ENCODE measurements around the gene KPNA2. TPM values are rescaled to one million over a fixed set of nuclear protein-coding genes. Genes with fewer than 3 reads are reported as not detected.

Gene KPNA2
- total and polyA plus RNA-seq, 2 of the 8 experiments (the other 6 are each of a cell fraction or from before 2014, with no cell fraction given) = 413 to 612 TPM

DNA sequence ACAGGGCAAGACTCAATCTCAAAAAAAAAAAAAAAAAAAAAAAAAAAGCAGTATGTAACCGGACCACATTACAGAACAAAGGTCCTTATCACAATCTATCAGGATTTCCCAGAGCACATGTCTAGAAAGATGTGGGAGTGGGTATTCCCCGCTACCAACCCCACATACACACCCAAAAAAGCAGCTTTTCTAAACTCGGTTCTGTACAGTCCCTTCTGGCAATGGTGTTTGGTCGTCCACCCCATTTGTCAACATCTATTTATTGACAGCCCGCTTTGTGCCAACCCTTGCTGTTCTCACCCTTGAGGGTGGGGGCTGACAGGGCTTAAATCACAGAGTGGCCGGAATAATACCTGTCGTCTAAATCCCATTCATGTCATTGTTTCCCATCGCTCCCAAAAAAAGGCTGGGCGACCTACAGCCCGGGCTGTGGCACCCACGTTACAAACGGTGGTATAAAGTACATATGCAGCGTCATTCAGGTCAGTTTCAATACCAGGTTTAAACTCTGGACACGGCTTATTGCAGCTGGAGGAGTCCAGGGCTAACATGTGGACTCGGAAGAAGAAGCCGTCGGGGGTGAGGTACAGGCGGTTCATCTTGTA, 42.9 kb upstream of the KPNA2 start:
- Histone ChIP-seq H3K27ac (ENCODE audit: low read depth, low read length) (peak overlapping the region; percentile 66; the same call in 1 of the 2 replicates), H4K5ac (ENCODE audit: insufficient read length, low read depth, low read length) (no peak overlapping the region), H4K91ac (replicated peaks; ENCODE audit: insufficient read length, low read length) (no peak overlapping the region), H3K79me1 (ENCODE audit: low read depth, low read length) (no peaks in the 10 kb centered on the region), H2AFZ (ENCODE audit: low read length) (peak overlapping the region; percentile 90), H3K4me1 (replicated peaks in 1 of 4; ENCODE audit: control insufficient read depth in 3 of 4, insufficient read depth in 4 of 4, low read length in 3 of 4) (peaks cover 0 to 13% (median 7%) of the 10 kb centered on the region in 4 experiments; a peak in 4 of 7 replicates), H4K8ac (ENCODE audit: extremely low read depth, insufficient read depth, low read length) (peak overlapping the region; percentile 95), H2AK5ac (ENCODE audit: low read depth, low read length) (no peak overlapping the region), H3K4ac (replicated peaks; ENCODE audit: insufficient read length, low read depth, low read length) (no peak overlapping the region), H3K9ac (replicated peaks in 1 of 4; ENCODE audit: extremely low read depth in 1 of 4, low read depth in 3 of 4, low read length in 3 of 4) (peak overlapping the region; percentile 72 to 81 (median 76)), H3K23me2 (ENCODE audit: low read depth, low read length) (peaks cover 9% of the 10 kb centered on the region; the same call in 1 of the 2 replicates), H2BK120ac (replicated peaks; ENCODE audit: low read depth, low read length) (no peak overlapping the region), H3K4me2 (ENCODE audit: insufficient read depth in 1 of 2, low read depth in 2 of 2, low read length in 2 of 2) (peak overlapping the region; percentile 83 to 92), H3K4me3 (ENCODE audit: extremely low read depth in 1 of 4, insufficient read depth in 2 of 4, low read depth in 3 of 4, low read length in 4 of 4) (peak overlapping the region; percentile 84 to 95 (median 86)), H3K56ac (replicated peaks; ENCODE audit: insufficient read length, low read depth, low read length) (no peak overlapping the region), H2BK20ac (ENCODE audit: low read length) (no peak overlapping the region), H4K20me1 (replicated peaks in 1 of 2; ENCODE audit: control insufficient read depth in 1 of 2, insufficient read depth in 2 of 2, low read length in 2 of 2) (no peaks in the 10 kb centered on the region), H3K14ac (ENCODE audit: insufficient read length) (no peak overlapping the region), H3K27me3 (replicated peaks in 1 of 4; ENCODE audit: control insufficient read depth in 3 of 4, extremely low read depth in 1 of 4, insufficient read depth in 3 of 4, low read length in 3 of 4) (peaks cover 0 to 21% (median 10%) of the 10 kb centered on the region in 4 experiments; a peak in 6 of 7 replicates), H3K79me2 (ENCODE audit: control insufficient read depth in 1 of 2, insufficient read depth in 2 of 2, low read length in 2 of 2) (no peaks in the 10 kb centered on the region), H3K18ac (ENCODE audit: extremely low read depth, low read length) (peak overlapping the region; percentile 91), H3K36me3 (ENCODE audit: control insufficient read depth in 2 of 4, insufficient read depth in 4 of 4, low read length in 3 of 4) (no peaks in the 10 kb centered on the region), H3K23ac (ENCODE audit: insufficient read length) (no peak overlapping the region), H3K9me3 (ENCODE audit: insufficient read depth in 2 of 2, low read depth in 1 of 2, low read length in 1 of 2) (no peaks in the 10 kb centered on the region), H2BK12ac (ENCODE audit: low read depth, low read length) (no peak overlapping the region; the same call in 1 of the 2 replicates), H2BK5ac (ENCODE audit: low read depth, low read length) (peak overlapping the region; percentile 75; the same call in 1 of the 2 replicates), H2BK15ac (ENCODE audit: low read length) (no peak overlapping the region)
- TF ChIP-seq SAP30 (IDR thresholded peaks at IDR 0.05; ENCODE audit: insufficient read depth, insufficient replicate concordance, low read length) (peak; percentile 75), NANOG (IDR thresholded peaks at IDR 0.05; ENCODE audit: insufficient read depth, low read depth, low read length, poor library complexity, severe bottlenecking) (no peak), TEAD4 (IDR thresholded peaks at IDR 0.05; ENCODE audit: low read depth, low read length) (no peak), FOSL1 (IDR thresholded peaks at IDR 0.05; ENCODE audit: insufficient read depth, low read depth, low read length) (no peak), SIN3A (conservative IDR thresholded peaks at IDR 0.05 in 1 of 2, IDR thresholded peaks at IDR 0.05 in 1 of 2; ENCODE audit: low read depth in 1 of 2, low read length in 2 of 2) (0 out of 4 replicates have a peak, but pooled peaks of 1 of the 2 experiments have one; percentile 37)
- DNase-seq (ENCODE audit: low read depth in 1 of 2, low spot score in 2 of 2) = no peak
- ChIA-PET CTCF (ENCODE audit: partially characterized antibody) (interaction anchor here (1.4 kb wide), 1 partner anchor 18 kb away, joined by 4 read pairs; no protein-coding TSS in a partner anchor), POLR2A (ENCODE audit: partially characterized antibody) (interaction anchor here (0.6 to 1.9 kb wide), 5 partner anchors 10 to 47 kb away, joined by 3 to 13 read pairs (median 4); no protein-coding TSS in a partner anchor)
- WGBS, 2 experiments (ENCODE audit: extremely low coverage in 1 of 2, insufficient coverage in 1 of 2, insufficient read length in 1 of 2, insufficient replicate concordance in 2 of 2, low coverage in 1 of 2, low lambda C conversion rate in 2 of 2, missing lambda C conversion rate in 1 of 2) = 27% methylated on average over 18 of the region's 18 CpGs; no CpG with 5 or more reads in 1 of the 2 experiments
- no peak for FAIRE-seq

All from H1 (cell line).